ENCODE results near the gene ELK1. TPM values are rescaled to one million over a fixed set of nuclear protein-coding genes. Genes with fewer than 3 reads are reported as not detected.

ELK1 gene
- total RNA-seq, 1 experiment from 2014 or later = 57.0 TPM

DNA sequence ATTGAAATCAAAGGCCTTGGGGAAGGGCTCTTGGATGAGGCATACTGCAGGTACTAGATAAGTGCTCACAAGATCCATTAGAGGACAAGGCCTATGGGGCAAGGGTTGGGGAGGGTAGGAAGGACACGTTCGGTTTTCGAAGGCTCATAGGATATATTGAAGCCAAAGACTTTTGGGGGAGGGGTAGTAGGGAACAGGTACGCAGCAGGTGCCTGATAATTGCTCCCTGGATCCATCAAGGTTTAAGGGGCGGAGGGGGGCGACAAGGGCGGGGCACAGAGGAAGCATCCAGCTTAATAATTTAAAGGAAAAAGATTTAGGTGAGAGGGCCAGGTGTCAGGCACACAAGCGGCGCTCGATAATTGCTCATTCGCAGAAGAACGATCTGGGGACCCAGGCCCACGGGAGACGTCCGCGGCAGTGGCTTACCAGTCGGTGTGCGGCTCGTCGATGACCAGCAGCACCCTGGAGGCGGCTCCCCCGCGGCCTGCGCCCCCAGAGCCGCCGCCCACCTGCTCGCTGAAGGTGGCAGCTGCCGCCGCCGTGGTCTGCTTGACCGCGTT lies 31.4 kb downstream of the ELK1 start:
- Histone ChIP-seq H3K9me2 (ENCODE audit: insufficient read depth) (no peaks in the 10 kb centered on the region), H3K4me3 (replicated peaks in 1 of 2; ENCODE audit: low read depth in 1 of 2, low read length in 2 of 2) (no peak overlapping the region), H4K20me1 (ENCODE audit: insufficient read depth) (no peaks in the 10 kb centered on the region), H3K9me3 (ENCODE audit: control insufficient read depth in 1 of 2, insufficient read depth in 1 of 2, low read depth in 1 of 2, low read length in 2 of 2) (no peaks in the 10 kb centered on the region), H3K4me2 (ENCODE audit: low read length) (no peak overlapping the region), H3K9ac (ENCODE audit: low read length) (no peak overlapping the region), H3K36me3 (ENCODE audit: control insufficient read depth in 1 of 2, insufficient read depth in 2 of 2, low read length in 2 of 2) (no peaks in the 10 kb centered on the region), H3K79me2 (ENCODE audit: insufficient read depth, low read length) (no peaks in the 10 kb centered on the region), H3K27me3 (ENCODE audit: insufficient read depth, low read length) (no peaks in the 10 kb centered on the region), H2AFZ (ENCODE audit: low read depth, low read length, poor library complexity, severe bottlenecking) (no peak overlapping the region), H3K4me1 (ENCODE audit: control insufficient read depth in 1 of 2, insufficient read depth in 2 of 2, low read length in 2 of 2) (no peaks in the 10 kb centered on the region; a peak in 1 of 4 replicates), H3K27ac (ENCODE audit: low read depth, low read length) (no peak overlapping the region)
- POLR2A ChIA-PET = no interaction called here
- intact Hi-C loops (cut with micrococcal nuclease) = no loop called here
- CTCF ChIA-PET = no interaction called here
- no peak for TF ChIP-seq YY1 (IDR thresholded peaks at IDR 0.05; ENCODE audit: extremely low read depth, insufficient replicate concordance, low read depth, low read length)
- no peak for TF ChIP-seq SIN3A (IDR thresholded peaks at IDR 0.05; ENCODE audit: low read depth)
- no peak for TF ChIP-seq POLR2AphosphoS5 (IDR thresholded peaks at IDR 0.05; ENCODE audit: low read depth, low read length)
- TF ChIP-seq, protein P1, sequence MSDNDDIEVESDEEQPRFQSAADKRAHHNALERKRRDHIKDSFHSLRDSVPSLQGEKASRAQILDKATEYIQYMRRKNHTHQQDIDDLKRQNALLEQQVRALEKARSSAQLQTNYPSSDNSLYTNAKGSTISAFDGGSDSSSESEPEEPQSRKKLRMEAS (IDR thresholded peaks at IDR 0.05) = no peak
- TF ChIP-seq ELF1 (IDR thresholded peaks at IDR 0.05; ENCODE audit: borderline replicate concordance, low read depth) = no peak
- no peak for TF ChIP-seq SRF (IDR thresholded peaks at IDR 0.05; ENCODE audit: low read depth)
- TF ChIP-seq, protein P2, sequence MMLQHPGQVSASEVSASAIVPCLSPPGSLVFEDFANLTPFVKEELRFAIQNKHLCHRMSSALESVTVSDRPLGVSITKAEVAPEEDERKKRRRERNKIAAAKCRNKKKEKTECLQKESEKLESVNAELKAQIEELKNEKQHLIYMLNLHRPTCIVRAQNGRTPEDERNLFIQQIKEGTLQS (IDR thresholded peaks at IDR 0.05) = no peak
- no peak for TF ChIP-seq SP1 (IDR thresholded peaks at IDR 0.05; ENCODE audit: low read depth)
- TF ChIP-seq POLR2A (IDR thresholded peaks at IDR 0.05; ENCODE audit: borderline replicate concordance, extremely low read depth, insufficient read depth, insufficient read length) = no peak
- no peak for TF ChIP-seq EGR1 (IDR thresholded peaks at IDR 0.05; ENCODE audit: low read depth)
- no peak for TF ChIP-seq ZNF274 (IDR thresholded peaks at IDR 0.05; ENCODE audit: low read depth, low read length)
- no peak for TF ChIP-seq FOSL1 (IDR thresholded peaks at IDR 0.05; ENCODE audit: low read depth)
- DNase-seq (ENCODE audit: low read depth, low spot score) = no peak
- no peak for ATAC-seq
- no TSS peak for BruUV-seq (replicated peaks)
- RAD21 ChIA-PET (ENCODE audit: low non-redundant PET in 1 of 2, low total read pairs in 2 of 2, uncharacterized antibody in 2 of 2, unreplicated experiment in 2 of 2) = no interaction called here

DNA sequence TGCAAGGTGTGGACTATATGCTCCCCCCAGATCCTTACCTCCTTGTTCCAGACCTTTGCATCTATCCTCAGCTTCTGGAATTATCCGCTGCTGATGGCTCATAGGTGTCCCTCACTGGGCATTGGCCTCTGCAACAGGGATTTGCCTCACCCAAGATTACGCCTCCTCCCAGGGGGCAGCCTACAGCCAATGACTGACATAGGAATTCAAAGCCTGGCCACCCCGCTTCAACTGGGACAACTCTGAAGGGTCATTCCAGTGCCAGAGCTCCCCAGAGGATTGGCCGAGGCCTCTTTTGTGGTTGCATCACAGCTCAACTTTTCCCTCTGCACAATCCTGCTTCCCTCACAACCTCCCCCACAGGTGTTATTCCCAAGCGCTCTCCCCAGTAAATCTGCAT lies 35.7 kb downstream of the ELK1 start:
- Histone ChIP-seq H3K27me3 (ENCODE audit: insufficient read depth, low read length) (no peaks in the 10 kb centered on the region), H2AFZ (ENCODE audit: low read depth, low read length, poor library complexity, severe bottlenecking) (no peak overlapping the region), H3K36me3 (ENCODE audit: control insufficient read depth in 1 of 2, insufficient read depth in 2 of 2, low read length in 2 of 2) (no peaks in the 10 kb centered on the region), H3K27ac (ENCODE audit: low read depth, low read length) (no peak overlapping the region), H3K9me3 (ENCODE audit: control insufficient read depth in 1 of 2, insufficient read depth in 1 of 2, low read depth in 1 of 2, low read length in 2 of 2) (no peaks in the 10 kb centered on the region), H3K4me2 (ENCODE audit: low read length) (no peak overlapping the region), H3K9me2 (ENCODE audit: insufficient read depth) (no peaks in the 10 kb centered on the region), H3K4me3 (replicated peaks in 1 of 2; ENCODE audit: low read depth in 1 of 2, low read length in 2 of 2) (no peak overlapping the region), H3K79me2 (ENCODE audit: insufficient read depth, low read length) (no peaks in the 10 kb centered on the region), H3K9ac (ENCODE audit: low read length) (no peak overlapping the region), H3K4me1 (ENCODE audit: control insufficient read depth in 1 of 2, insufficient read depth in 2 of 2, low read length in 2 of 2) (no peaks in the 10 kb centered on the region; a peak in 1 of 4 replicates), H4K20me1 (ENCODE audit: insufficient read depth) (no peaks in the 10 kb centered on the region)
- no peak for DNase-seq (ENCODE audit: low read depth, low spot score)
- BruUV-seq (replicated peaks) = no TSS peak
- intact Hi-C loops (cut with micrococcal nuclease) = no loop called here
- POLR2A ChIA-PET = interaction anchor here (0.6 kb wide), 1 partner anchor 35 kb away, joined by 3 read pairs; no protein-coding TSS in a partner anchor
- CTCF ChIA-PET = no interaction called here
- no peak for ATAC-seq
- RAD21 ChIA-PET (ENCODE audit: low non-redundant PET in 1 of 2, low total read pairs in 2 of 2, uncharacterized antibody in 2 of 2, unreplicated experiment in 2 of 2) = no interaction called here
- TF ChIP-seq, protein P3, sequence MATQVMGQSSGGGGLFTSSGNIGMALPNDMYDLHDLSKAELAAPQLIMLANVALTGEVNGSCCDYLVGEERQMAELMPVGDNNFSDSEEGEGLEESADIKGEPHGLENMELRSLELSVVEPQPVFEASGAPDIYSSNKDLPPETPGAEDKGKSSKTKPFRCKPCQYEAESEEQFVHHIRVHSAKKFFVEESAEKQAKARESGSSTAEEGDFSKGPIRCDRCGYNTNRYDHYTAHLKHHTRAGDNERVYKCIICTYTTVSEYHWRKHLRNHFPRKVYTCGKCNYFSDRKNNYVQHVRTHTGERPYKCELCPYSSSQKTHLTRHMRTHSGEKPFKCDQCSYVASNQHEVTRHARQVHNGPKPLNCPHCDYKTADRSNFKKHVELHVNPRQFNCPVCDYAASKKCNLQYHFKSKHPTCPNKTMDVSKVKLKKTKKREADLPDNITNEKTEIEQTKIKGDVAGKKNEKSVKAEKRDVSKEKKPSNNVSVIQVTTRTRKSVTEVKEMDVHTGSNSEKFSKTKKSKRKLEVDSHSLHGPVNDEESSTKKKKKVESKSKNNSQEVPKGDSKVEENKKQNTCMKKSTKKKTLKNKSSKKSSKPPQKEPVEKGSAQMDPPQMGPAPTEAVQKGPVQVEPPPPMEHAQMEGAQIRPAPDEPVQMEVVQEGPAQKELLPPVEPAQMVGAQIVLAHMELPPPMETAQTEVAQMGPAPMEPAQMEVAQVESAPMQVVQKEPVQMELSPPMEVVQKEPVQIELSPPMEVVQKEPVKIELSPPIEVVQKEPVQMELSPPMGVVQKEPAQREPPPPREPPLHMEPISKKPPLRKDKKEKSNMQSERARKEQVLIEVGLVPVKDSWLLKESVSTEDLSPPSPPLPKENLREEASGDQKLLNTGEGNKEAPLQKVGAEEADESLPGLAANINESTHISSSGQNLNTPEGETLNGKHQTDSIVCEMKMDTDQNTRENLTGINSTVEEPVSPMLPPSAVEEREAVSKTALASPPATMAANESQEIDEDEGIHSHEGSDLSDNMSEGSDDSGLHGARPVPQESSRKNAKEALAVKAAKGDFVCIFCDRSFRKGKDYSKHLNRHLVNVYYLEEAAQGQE (IDR thresholded peaks at IDR 0.05; ENCODE audit: low read depth) = no peak
- no peak for TF ChIP-seq CEBPB (IDR thresholded peaks at IDR 0.05; ENCODE audit: low read depth)
- no peak for TF ChIP-seq ZFX (IDR thresholded peaks at IDR 0.05)
- TF ChIP-seq, protein P4, sequence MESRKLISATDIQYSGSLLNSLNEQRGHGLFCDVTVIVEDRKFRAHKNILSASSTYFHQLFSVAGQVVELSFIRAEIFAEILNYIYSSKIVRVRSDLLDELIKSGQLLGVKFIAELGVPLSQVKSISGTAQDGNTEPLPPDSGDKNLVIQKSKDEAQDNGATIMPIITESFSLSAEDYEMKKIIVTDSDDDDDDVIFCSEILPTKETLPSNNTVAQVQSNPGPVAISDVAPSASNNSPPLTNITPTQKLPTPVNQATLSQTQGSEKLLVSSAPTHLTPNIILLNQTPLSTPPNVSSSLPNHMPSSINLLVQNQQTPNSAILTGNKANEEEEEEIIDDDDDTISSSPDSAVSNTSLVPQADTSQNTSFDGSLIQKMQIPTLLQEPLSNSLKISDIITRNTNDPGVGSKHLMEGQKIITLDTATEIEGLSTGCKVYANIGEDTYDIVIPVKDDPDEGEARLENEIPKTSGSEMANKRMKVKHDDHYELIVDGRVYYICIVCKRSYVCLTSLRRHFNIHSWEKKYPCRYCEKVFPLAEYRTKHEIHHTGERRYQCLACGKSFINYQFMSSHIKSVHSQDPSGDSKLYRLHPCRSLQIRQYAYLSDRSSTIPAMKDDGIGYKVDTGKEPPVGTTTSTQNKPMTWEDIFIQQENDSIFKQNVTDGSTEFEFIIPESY (IDR thresholded peaks at IDR 0.05; ENCODE audit: extremely low read depth, insufficient replicate concordance, low read length) = no peak
- TF ChIP-seq, protein P2 (IDR thresholded peaks at IDR 0.05) = no peak
